ENCODE results near the gene WDR6.

- TF ChIP-seq CTCF (conservative IDR thresholded peaks at IDR 0.05 in 1 of 2, IDR thresholded peaks at IDR 0.05 in 1 of 2; ENCODE audit: low read depth in 1 of 2, low read length in 2 of 2) (no peak), EZH2 (IDR thresholded peaks at IDR 0.05; ENCODE audit: low read length, missing control alignments) (no peak)
Measured at GRCh38 chr3:48989126-48989795, 17.9 kb upstream of the WDR6 start.

Measured in fibroblast of lung (primary cell).